ENCODE data around the gene SMC3. TPM values are rescaled to one million over a fixed set of nuclear protein-coding genes. Genes with fewer than 3 reads are reported as not detected.

Gene SMC3
- polyA plus RNA-seq, 1 of the 3 experiments (the other 2 are of a cell fraction): 10.1 TPM

- POLR2A ChIA-PET: no interaction called here
- DNase-seq: no peak
- Histone ChIP-seq H3K27me3 (ENCODE audit: insufficient read depth) (no peaks in the 10 kb centered on the region), H3K4me1 (ENCODE audit: control insufficient read depth in 1 of 2, insufficient read depth in 2 of 2, low read depth in 1 of 2, low read length in 1 of 2) (no peaks in the 10 kb centered on the region), H3K27ac (ENCODE audit: low read depth in 2 of 2, low read length in 1 of 2) (no peak overlapping the region), H3K36me3 (replicated peaks in 1 of 2; ENCODE audit: control insufficient read depth in 1 of 2, insufficient read depth in 2 of 2, low read length in 1 of 2) (peaks cover 49 to 81% of the 10 kb centered on the region in 2 experiments), H4K20me1 (ENCODE audit: insufficient read depth) (no peaks in the 10 kb centered on the region), H3K9me3 (no peaks in the 10 kb centered on the region), H3K9ac (no peak overlapping the region), H2AFZ (ENCODE audit: low read depth) (no peak overlapping the region), H3K4me2 (no peak overlapping the region), H3K4me3 (ENCODE audit: low read depth in 2 of 2, low read length in 1 of 2) (no peak overlapping the region), H3F3A (replicated peaks; ENCODE audit: insufficient read depth) (peaks cover 26% of the 10 kb centered on the region), H3K9me2 (no peaks in the 10 kb centered on the region), H3K79me2 (ENCODE audit: insufficient read depth) (0 out of 2 replicates have a peak, but pooled peaks cover 4% of the 10 kb centered on the region)
- CTCF ChIA-PET: interaction anchor here (1.0 to 1.2 kb wide), 2 partner anchors 10 to 13 kb away, joined by 3 to 5 read pairs; no protein-coding TSS in a partner anchor
- TF ChIP-seq USF2 (IDR thresholded peaks at IDR 0.05; ENCODE audit: borderline replicate concordance, low read depth, low read length): no peak
- TF ChIP-seq NFIC (IDR thresholded peaks at IDR 0.05; ENCODE audit: borderline replicate concordance): no peak
- no peak for TF ChIP-seq YY1 (IDR thresholded peaks at IDR 0.05; ENCODE audit: low read depth)
- no peak for TF ChIP-seq FOXJ3 (CRISPR knock-in tag; IDR thresholded peaks at IDR 0.05)
- no peak for TF ChIP-seq POLR2AphosphoS5 (IDR thresholded peaks at IDR 0.05; ENCODE audit: low read depth, low read length)
- no peak for TF ChIP-seq IRF3 (IDR thresholded peaks at IDR 0.05; ENCODE audit: low read depth, low read length)
- TF ChIP-seq RCOR1 (IDR thresholded peaks at IDR 0.05; ENCODE audit: low read length): no peak
- no peak for TF ChIP-seq TEAD4 (IDR thresholded peaks at IDR 0.05; ENCODE audit: borderline replicate concordance, insufficient read depth)
- no peak for TF ChIP-seq TAF1 (IDR thresholded peaks at IDR 0.05; ENCODE audit: borderline replicate concordance, low read depth, low read length)
- 95% methylated on average over 2 of the region's 2 CpGs for WGBS (ENCODE audit: low lambda C conversion rate)
Measured at GRCh38 chr10:110597476-110597875, 30.0 kb downstream of the SMC3 start.

- H3K9ac ChIP-seq: no peak overlapping the region
- H3K27me3 ChIP-seq (ENCODE audit: insufficient read depth): no peaks in the 10 kb centered on the region
- no peaks in the 10 kb centered on the region for H3K79me2 ChIP-seq (ENCODE audit: insufficient read depth)
- no peak overlapping the region for H3K4me2 ChIP-seq
- TF ChIP-seq SIN3A (IDR thresholded peaks at IDR 0.05; ENCODE audit: borderline replicate concordance, low read depth, low read length): no peak
- peak; percentile 78 for TF ChIP-seq SMC3 (IDR thresholded peaks at IDR 0.05; ENCODE audit: low read depth, low read length)
- TF ChIP-seq CTCF (IDR thresholded peaks at IDR 0.05): peak; percentile 77
- TF ChIP-seq USF2 (IDR thresholded peaks at IDR 0.05; ENCODE audit: borderline replicate concordance, low read depth, low read length): no peak
- no peak for TF ChIP-seq EZH2phosphoT487 (IDR thresholded peaks at IDR 0.05; ENCODE audit: borderline replicate concordance, low read depth)
- peak; percentile 58 for TF ChIP-seq RAD21 (IDR thresholded peaks at IDR 0.05; ENCODE audit: low read length)
- TF ChIP-seq ELF1 (IDR thresholded peaks at IDR 0.05): no peak
- no peaks in the 10 kb centered on the region for H3K9me3 ChIP-seq
- 33% methylated on average over 2 of the region's 2 CpGs for WGBS (ENCODE audit: low lambda C conversion rate)
- H3K27ac ChIP-seq (ENCODE audit: low read depth in 2 of 2, low read length in 1 of 2): no peak overlapping the region
- H4K20me1 ChIP-seq (ENCODE audit: insufficient read depth): no peaks in the 10 kb centered on the region
- POLR2A ChIA-PET: no interaction called here
- H3K4me1 ChIP-seq (ENCODE audit: control insufficient read depth in 1 of 2, insufficient read depth in 2 of 2, low read depth in 1 of 2, low read length in 1 of 2): no peaks in the 10 kb centered on the region
- CTCF ChIA-PET: interaction anchor here (0.6 to 3.8 kb wide), 31 partner anchors 8 to 318 kb away, joined by 3 to 25 read pairs (median 4); partner anchors contain the start of genes BBIP1 and PDCD4
- no peak overlapping the region for H2AFZ ChIP-seq (ENCODE audit: low read depth)
- H3F3A ChIP-seq (replicated peaks; ENCODE audit: insufficient read depth): peaks cover 35% of the 10 kb centered on the region
- H3K4me3 ChIP-seq (ENCODE audit: low read depth in 2 of 2, low read length in 1 of 2): no peak overlapping the region; a peak in 1 of 4 replicates
- H3K36me3 ChIP-seq (replicated peaks in 1 of 2; ENCODE audit: control insufficient read depth in 1 of 2, insufficient read depth in 2 of 2, low read length in 1 of 2): peaks cover 72 to 89% of the 10 kb centered on the region in 2 experiments
- peak; percentile 49 for DNase-seq
- H3K9me2 ChIP-seq: no peaks in the 10 kb centered on the region
Measured at GRCh38 chr10:110600487-110601101, 33.1 kb downstream of the SMC3 start.

Measured in SK-N-SH (cell line).